Camera-type eye (tissue), 1 donor: ENCODE results near the gene GNAS-AS1. TPM values are rescaled to one million over a fixed set of nuclear protein-coding genes. Genes with fewer than 3 reads are reported as not detected.

Experiments used
- total RNA-seq: library from RNA; depleted of rRNA; stranded (reverse); fragments of >200 nt; gene quantifications from one replicate; pipeline ENCODE4 v1.2.3, GENCODE V29; 2014

The GNAS-AS1 gene
- 1.8 TPM for total RNA-seq

GRCh38 chr20:58850693-58851174 lies at the start of gene GNAS-AS1:
TSS of gene GNAS-AS1 (minus strand) at chr20:58850902.

GRCh38 chr20:58852543-58853271 lies 2.0 kb upstream of the GNAS-AS1 start, which contains the start of gene GNAS:
TSS of gene GNAS (plus strand) at chr20:58852716.

Other genes with a start within 250 kb of the GNAS-AS1 start
- gene STX16, start 199.6 kb downstream of the GNAS-AS1 start, total RNA-seq: 98.0 TPM
- 36.2 TPM for gene NPEPL1, start 158.1 kb downstream of the GNAS-AS1 start, total RNA-seq
- 781 TPM for gene GNAS, start 1.8 kb upstream of the GNAS-AS1 start, total RNA-seq
- 69.7 TPM for gene NELFCD, start 130.4 kb upstream of the GNAS-AS1 start, total RNA-seq
- 85.2 TPM for gene CTSZ, start 156.4 kb upstream of the GNAS-AS1 start, total RNA-seq
- gene TUBB1, start 168.5 kb upstream of the GNAS-AS1 start, total RNA-seq: 3.7 TPM
- 9.1 TPM for gene ATP5F1E, start 181.4 kb upstream of the GNAS-AS1 start, total RNA-seq
- 45.1 TPM for gene PRELID3B, start 191.9 kb upstream of the GNAS-AS1 start, total RNA-seq